Gastroesophageal sphincter (tissue), 2 donors: ENCODE data around the gene TMEM51.

Experiments used
- EP300 ChIP-seq: sonication (generic); formaldehyde crosslinking; IDR thresholded peaks from one replicate; pipeline ENCODE4 v1.6.1; 2017; ENCODE audit warnings: antibody characterized with exemption, mild to moderate bottlenecking
- POLR2A ChIP-seq, 2 donors: fragments of 450-650 bp; IDR thresholded peaks; one replicate each; pipeline ENCODE4 v1.6.1; 2017; ENCODE audit warnings: antibody characterized with exemption in 2 of 2, mild to moderate bottlenecking in 2 of 2, moderate library complexity in 1 of 2
- POLR2AphosphoS5 ChIP-seq: sonication (generic); formaldehyde crosslinking; IDR thresholded peaks from one replicate; pipeline ENCODE4 v1.6.1; 2017; ENCODE audit warnings: antibody characterized with exemption

DNA sequence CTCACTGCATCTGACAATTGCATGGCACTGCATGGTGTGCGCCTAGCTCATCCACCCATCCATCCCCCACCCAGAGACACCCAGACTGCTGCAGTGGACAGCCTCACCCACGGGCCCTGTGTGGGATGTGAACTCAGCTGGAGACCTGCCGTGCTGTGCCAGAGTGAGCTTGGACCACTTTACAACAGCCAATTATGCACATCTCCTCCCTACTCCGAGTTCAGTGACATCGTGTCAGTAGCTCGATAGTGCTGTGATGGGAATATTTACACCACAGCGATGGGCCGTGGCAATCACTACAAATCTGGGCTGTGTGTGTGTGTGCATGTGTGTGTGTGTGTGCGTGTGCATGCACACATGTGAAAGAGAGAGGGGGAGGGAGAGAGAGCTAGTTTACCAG is 42.5 kb downstream of the TMEM51 start:
- TF ChIP-seq POLR2A (IDR thresholded peaks at IDR 0.05) (no peak), POLR2AphosphoS5 (no peak), EP300 (no peak)
